ENCODE results near the gene OSBPL10.

DNA sequence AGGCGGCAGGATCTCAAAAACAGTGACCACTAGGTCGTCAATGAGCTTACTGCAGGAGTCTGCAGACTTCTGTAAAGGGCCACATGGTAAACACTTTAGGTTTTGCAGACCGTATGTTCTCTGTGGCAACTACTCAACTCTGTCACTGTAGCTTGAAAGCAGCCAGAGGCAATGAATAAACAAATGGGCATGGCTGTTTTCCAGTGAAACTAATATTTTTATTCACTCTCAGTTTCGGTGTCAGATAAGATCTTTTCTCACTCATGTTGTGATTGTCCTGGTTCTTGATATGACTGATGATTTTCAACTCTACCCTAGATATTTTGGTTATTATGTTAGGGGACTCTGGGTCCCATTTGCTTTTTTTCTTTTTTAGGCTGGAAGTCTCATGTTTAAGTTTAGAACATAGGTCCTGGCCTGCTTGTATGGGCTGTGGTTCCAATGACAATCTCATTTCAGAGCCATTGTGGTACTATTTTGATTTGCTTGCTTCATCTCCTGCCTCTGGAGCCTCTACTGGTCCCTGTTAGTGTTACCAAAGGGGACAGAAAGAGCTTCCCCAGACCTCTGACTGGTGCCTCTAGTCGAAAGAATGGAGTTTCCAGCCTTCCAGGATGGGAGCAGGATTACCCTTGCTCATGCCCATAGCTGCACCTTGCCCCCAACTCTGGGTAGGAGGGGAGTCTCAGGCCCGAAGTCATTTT is 226.3 kb downstream of the OSBPL10 start:
- TF ChIP-seq, protein P1, sequence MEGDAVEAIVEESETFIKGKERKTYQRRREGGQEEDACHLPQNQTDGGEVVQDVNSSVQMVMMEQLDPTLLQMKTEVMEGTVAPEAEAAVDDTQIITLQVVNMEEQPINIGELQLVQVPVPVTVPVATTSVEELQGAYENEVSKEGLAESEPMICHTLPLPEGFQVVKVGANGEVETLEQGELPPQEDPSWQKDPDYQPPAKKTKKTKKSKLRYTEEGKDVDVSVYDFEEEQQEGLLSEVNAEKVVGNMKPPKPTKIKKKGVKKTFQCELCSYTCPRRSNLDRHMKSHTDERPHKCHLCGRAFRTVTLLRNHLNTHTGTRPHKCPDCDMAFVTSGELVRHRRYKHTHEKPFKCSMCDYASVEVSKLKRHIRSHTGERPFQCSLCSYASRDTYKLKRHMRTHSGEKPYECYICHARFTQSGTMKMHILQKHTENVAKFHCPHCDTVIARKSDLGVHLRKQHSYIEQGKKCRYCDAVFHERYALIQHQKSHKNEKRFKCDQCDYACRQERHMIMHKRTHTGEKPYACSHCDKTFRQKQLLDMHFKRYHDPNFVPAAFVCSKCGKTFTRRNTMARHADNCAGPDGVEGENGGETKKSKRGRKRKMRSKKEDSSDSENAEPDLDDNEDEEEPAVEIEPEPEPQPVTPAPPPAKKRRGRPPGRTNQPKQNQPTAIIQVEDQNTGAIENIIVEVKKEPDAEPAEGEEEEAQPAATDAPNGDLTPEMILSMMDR (IDR thresholded peaks at IDR 0.05; ENCODE audit: insufficient read depth, low read depth, low read length) = no peak
- no peak for TF ChIP-seq EZH2 (IDR thresholded peaks at IDR 0.05; ENCODE audit: insufficient read depth, low read length)

Data from astrocyte (in vitro differentiated cells and primary cell).